GM18907 (cell line): Measurements from ENCODE around the gene CRY2.
A peak's percentile ranks its signal among the peaks of the same experiment; 100 is the strongest.
"Not testable (repeated sequence)": the region's sequence is repeated elsewhere in the genome, so short reads cannot be mapped to it uniquely, and the experiment has no call there.

Source experiments
- ATAC-seq: cut with Tn5 transposase; IDR thresholded peaks from one replicate; pipeline ENCODE4 v1.9.1; 2021; ENCODE audit warnings: mild to moderate bottlenecking, moderate library complexity; ENCODE audit not compliant: unreplicated experiment

CRY2 gene

DNA sequence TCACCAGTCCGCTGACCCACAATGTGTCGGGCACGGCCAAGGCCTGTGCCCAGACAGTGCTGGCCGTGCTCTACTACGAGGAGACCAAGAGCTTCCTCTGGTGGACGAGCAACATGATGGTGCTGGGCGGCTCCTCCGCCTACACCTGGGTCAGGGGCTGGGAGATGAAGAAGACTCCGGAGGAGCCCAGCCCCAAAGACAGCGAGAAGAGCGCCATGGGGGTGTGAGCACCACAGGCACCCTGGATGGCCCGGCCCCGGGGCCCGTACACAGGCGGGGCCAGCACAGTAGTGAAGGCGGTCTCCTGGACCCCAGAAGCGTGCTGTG lies 36.2 kb upstream of the CRY2 start:
- ATAC-seq = no peak

DNA sequence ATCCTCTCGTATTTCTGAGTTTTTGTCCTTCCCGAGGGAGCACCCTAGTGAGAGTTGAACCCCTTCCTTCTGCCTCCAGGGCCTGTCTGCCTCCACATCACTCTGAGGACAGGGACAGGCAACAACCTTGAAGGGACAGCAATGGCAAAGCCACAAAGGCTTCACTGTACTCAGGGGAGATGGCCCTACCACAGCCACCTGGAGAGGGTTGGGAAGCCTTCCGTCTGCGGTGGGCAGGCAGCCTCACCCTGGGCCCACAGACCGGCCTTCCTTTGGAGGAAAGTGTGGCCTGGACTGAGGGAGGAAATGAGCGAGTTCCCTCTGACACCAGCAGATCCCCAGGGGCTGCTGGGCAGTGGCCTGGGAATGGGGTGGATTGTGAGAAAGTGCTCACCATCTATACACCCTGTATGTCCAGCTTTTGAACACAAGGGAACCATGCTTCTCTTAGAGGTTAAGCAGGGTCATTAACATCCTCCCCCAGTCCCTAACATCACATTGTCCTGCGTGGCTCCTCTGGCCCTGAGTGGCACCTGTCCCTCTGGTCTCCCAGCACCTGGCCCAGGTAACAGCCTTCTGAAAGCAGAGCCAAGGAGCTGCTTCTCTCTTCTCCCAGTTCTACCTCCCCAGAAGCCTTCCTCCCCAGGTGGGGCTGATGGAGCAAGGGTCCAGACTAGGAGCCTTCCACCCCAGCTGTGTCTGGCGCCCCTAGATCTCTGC lies 35.5 kb upstream of the CRY2 start:
- ATAC-seq = no peak

GRCh38 chr11:45812581-45813548 lies 34.4 kb upstream of the CRY2 start:
- ATAC-seq = no peak

- no peak for ATAC-seq
Measured at GRCh38 chr11:45815747-45816146, 31.5 kb upstream of the CRY2 start.

DNA sequence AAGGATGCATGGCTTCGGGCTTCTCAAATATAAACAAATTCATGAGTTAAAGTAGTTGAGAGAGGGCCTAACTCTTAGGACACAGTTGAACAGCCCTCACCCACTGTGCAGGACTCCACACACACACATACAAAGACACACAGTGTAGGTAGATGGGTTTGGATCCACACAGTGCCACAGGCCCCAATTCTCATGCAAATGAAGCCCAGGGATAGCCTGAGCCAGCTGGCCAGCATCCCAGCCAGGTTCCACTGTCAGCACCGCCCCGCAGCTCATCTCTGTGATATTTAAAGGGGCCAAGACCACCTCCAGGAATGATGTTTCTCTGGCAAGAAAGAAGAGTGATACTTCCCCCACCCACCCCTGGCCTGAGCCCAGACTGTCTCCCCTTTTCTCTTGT lies 30.7 kb upstream of the CRY2 start:
- no peak for ATAC-seq

- ATAC-seq = peak; percentile 58
Measured at GRCh38 chr11:45817191-45817590, 30.1 kb upstream of the CRY2 start.

- no peak for ATAC-seq
Measured at GRCh38 chr11:45818961-45819605, 28.2 kb upstream of the CRY2 start.

- no peak for ATAC-seq
Measured at GRCh38 chr11:45820211-45820857, 26.9 kb upstream of the CRY2 start.

DNA sequence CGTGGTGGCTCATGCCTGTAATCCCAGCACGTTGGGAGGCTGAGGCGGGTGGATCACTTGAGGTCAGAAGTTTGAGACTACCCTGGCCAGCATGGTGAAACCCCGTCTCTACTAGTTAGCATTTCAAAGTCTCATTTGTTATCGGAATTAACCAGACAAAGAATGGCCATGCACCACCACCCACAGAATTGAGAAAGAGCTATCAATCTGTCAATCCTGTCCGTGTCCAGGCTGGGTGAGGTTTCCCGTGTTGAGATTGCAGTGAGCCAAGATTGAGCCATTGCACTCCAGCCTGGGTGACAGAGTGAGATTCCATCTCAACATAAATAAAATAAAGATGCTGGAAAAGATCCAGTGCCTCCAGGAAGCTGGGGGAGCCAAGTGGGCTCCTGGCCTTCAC lies 20.8 kb upstream of the CRY2 start:
- ATAC-seq = not testable (repeated sequence)

DNA sequence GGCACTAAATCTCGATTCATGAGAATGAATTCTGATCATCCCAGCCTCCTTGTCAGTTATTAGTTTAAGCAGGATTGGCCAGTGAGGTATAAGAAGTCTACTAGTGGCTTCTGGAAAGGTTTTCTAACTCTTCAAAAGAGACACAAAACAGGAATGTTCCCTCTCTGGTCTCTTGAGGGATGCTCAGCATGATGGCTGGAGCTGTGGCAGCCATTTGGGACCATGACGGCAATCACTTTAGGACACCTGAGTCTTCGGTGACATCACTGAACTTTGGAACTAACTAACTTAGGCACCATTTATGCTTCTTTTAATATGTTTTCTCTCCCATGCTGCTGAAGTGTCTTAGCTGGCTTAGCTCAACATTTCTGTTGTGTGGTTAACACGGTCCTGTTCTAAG lies 20.2 kb upstream of the CRY2 start:
- no peak for ATAC-seq

GRCh38 chr11:45828996-45829395 lies 18.3 kb upstream of the CRY2 start:
- no peak for ATAC-seq

DNA sequence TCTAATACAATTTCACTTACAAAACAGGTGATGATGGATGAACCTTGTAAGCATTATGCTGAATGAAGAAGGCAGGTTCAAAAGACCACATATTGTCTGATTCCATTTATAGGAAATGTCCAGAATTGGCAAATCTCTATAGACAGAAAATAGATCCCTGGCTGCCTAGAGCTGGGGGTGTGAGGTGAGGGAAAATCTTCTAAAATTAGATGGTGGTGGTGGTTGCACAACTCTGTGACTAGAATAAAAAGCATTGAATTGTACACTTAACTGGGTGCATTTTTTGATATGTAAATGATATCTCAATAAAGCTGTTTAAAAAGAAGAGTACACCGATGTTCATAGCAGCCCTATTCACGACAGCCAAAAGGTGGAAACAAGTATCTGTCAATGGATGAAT lies 16.7 kb upstream of the CRY2 start:
- no peak for ATAC-seq

DNA sequence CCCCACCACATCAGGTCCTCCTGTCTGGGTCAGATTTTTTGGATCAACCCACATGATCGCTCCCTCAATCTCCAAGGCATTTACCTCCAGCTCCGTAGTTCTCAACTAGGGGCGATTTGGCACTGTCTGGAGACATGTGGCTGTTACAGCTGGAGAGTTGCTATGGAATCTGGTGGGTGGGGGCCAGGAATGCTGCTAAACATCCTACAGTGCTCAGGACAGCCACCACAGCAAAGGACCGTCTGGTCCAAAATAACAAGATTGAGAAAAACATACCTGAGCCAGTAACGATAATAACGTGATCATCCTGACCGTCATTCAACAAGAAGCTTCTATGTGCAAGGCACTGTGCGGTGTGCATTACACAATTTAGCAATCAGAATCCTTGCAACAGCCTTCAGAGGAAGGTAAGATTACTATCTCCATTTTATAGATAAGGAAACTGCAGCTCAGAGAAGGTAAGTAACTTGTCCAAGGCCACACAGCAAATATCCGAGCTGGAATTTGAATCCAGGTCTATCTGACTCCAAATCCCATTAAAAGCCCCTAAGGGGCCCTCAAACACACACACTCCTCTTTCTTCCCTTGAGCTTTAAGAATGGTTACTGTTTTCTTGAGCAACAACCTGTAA lies 14.3 kb upstream of the CRY2 start:
- no peak for ATAC-seq

- no peak for ATAC-seq
Measured at GRCh38 chr11:45833761-45834160, 13.5 kb upstream of the CRY2 start.

GRCh38 chr11:45834298-45834756 lies 12.9 kb upstream of the CRY2 start:
- ATAC-seq = no peak

DNA sequence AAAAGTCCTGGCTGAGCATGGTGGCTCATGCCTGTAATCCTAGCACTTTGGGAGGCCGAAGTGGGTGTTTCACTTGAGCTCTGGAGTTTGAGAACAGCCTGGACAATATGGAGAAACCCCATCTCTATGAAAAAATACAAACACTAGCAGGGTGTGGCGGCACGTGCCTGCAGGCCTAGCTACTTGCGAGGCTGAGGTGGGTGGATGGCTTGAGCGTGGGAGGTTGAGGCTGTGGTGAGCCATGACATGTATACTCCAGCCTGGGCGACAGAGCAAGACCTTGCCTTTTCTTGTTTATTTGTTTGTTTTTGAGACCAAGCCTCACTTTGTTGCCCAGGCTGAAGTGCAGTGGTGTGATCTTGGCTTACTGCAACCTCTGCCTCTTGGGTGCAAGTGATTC lies 8.1 kb upstream of the CRY2 start:
- no peak for ATAC-seq

DNA sequence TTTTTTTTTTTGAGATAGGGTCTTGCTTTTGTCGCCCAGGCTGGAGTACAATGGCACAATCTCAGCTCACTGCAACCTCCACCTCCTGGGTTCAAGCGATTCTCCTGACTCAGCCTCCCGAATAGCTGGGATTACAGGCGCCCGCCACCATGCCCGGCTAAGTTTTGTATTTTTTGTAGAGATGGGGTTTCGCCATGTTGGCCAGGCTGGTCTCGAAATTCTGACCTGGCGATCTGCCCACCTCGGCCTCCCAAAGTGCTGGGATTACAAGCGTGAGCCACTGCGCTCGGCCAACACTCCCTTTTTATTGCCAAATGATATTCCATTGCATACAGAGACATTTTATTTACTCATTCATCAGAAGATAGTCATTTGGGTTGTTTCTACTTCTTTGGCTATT lies 7.0 kb upstream of the CRY2 start:
- not testable (repeated sequence) for ATAC-seq

GRCh38 chr11:45843158-45843924 lies 3.9 kb upstream of the CRY2 start:
- no peak for ATAC-seq

GRCh38 chr11:45844822-45845578 lies 2.3 kb upstream of the CRY2 start:
- no peak for ATAC-seq
